IPS-18c (cell line): ENCODE measurements around the gene RGS19.

Experiments used
- H3K4me3 ChIP-seq: 2 replicates; pipeline ENCODE4 v1.7.0; 2013; ENCODE audit warnings: low read depth, mild to moderate bottlenecking, low read length, moderate library complexity; ENCODE audit not compliant: insufficient read depth
- H3K9me3 ChIP-seq: one replicate; pipeline ENCODE4 v1.6.1; 2013; ENCODE audit warnings: mild to moderate bottlenecking, low read length, moderate library complexity; ENCODE audit not compliant: control insufficient read depth, insufficient read depth

RGS19 gene

DNA sequence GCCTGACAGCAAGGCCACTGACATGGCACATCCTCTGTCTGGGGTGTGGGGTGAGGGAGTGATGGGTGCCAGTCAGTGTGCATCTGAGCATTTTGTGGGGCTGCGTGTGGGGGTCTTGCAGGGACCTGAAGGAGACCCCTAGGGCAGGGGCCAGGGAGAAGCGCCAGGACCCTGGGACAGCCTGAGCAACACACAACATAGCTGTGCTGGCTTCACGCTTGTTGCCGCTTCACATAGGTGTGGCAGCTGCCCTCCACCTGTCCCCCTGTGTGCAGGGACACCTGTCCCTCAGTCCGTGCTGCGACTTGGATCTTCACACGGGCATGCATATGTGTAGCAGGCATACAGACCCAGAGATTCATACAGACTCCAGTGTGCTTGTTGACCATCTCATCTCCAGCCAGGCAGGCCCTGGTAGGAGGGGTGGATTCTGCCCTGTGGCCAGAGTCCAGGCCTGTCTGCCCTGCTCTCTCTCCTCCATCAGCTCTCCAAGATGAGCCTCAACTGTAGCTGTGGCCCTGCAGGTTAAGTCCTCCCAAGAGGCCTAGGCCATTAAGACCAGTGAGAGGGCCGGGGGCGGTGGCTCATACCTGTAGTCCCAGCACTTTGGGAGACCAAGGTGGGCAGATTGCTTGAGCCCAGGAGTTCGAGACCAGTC, 31.2 kb upstream of the RGS19 start:
- Histone ChIP-seq H3K9me3 (no peaks in the 10 kb centered on the region), H3K4me3 (no peak overlapping the region)

DNA sequence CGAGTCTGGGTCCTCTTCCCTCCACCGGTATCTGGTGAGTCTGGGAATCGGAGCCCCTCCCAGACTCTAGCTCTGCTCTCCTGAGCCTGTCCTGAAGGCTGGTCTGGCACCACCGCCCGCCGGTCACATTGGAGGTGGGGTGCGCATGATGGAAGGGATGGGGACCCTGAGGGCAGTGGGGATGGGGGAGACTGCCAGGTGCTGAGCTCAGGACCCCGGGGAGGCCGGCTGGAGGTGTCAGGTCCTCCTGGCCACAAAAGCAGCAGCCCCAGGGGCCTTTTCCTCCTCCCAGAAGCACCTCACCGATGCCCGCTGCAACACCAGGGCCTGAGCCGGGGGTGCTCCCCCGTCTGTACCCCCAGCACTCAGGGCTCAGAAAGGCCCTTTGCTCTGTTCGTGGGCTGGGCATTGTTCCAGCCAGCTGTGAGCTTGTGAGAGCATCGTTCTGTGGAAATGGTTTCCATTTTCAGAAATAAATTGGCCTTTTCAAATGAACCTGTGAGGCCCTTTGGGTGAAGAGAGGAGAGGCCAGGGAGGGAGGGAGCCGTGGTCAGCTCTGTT, 30.6 kb upstream of the RGS19 start:
- no peak overlapping the region for H3K4me3 ChIP-seq
- no peaks in the 10 kb centered on the region for H3K9me3 ChIP-seq

- no peaks in the 10 kb centered on the region for H3K9me3 ChIP-seq
- no peak overlapping the region for H3K4me3 ChIP-seq
Measured at GRCh38 chr20:64108731-64109681, 29.7 kb upstream of the RGS19 start.

DNA sequence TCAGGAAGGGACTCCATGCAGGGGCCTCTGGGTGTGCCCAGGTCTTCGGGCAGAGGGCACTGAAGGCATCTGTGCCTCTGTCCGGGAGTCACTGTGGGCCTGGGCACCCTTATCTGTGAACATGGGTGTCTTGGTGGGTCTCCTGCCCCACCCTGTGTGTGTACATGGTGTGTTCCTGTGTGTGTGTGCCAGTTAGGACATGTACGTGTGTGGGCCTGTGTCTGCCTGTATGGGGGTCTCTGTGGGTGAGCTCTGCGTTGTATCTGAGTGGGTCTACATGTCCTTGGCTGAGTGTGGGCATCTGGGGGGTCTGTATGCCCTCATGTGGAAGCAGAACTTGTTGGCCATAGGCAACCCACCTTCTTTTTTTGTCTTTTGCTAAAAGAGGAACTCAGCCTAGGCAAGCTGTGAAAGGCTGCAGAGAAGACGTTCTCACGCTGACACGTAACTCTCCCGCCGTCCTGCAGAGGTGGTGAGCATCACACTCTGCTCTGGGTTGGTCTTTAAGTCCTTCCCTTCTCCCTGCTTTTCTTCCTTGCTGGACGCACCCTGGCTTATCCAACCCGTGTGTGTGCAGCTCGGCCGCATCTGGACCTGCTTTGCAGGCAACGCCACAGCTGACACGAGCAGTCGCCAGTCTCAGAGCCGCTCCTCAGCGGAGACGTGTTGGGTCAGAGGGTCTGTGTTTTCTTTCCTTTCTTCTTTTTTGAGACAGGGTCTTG, 28.6 kb upstream of the RGS19 start:
- Histone ChIP-seq H3K9me3 (no peaks in the 10 kb centered on the region), H3K4me3 (no peak overlapping the region)

DNA sequence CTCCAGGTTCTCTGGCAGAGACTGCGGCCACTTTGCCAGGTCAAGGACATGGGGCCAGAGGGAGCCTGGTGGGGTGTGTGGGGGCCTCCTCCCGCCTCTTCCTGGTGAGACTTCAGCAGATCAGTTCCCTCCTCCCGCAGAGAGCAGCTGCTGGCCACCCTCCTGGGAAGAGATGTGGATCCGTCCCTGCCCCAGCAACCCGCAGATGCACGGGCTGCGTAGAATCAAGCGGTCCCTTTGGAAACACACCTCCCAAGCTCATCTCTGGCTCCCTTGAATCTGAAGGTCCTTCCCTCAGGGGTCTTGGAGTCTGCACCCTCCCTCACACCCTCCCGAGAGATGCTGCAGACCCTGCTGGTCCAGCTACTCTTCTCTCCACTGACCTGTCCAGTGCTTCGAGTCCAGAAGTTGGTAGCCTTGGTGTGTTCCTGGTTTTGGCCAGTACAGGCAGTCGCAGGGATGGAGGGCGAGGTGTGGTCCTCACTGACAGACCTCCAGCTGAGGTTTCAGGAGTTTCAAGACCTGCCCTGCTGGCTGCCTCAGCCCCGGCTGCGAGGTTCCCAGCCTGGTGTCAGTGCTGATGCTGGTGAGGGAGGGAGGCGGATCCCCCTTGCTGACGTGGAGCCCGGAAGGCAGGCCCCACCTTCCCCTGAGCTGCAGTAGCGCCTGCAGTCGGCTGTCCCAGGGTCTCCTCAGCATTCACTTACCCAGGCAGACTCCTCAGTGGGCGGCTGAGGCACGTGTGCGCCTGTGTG, 27.8 kb upstream of the RGS19 start, which contains the start of gene NPBWR2:
Gene NPBWR2 (minus strand): TSS at position 585 of the 755 bp plus-strand sequence. CDS start 734 bp downstream, outside the sequence.
- no peak within 1 kb of the TSS for H3K4me3 ChIP-seq

DNA sequence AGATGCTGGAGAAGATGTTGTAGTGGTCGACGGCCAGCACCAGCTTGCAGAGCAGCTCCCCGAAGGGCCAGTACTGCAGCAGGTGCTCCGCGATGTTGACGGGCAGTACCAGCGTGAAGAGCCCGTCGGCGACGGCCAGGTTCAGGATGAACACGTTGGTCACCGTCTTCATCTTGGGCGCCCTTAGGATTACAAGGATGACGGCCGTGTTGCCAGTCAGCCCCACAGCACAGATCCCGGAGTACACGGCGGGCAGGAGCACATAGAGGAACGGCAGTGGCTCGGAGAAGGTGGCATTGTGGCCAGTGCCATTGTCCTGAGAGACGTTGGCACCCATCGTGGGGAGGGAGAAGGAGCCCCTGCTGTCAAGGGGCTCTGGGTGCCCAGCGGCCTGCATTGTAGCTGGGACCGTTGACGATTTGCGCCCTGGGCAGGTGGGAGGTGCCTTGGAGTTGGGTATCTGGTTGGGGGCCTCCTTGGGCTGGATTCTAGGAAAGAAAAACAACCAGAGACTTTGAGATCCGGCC, 27.2 kb upstream of the RGS19 start:
- Histone ChIP-seq H3K9me3 (no peaks in the 10 kb centered on the region), H3K4me3 (no peak overlapping the region)

More for the DNA sequence above, 27.8 kb upstream of the RGS19 start, which contains the start of gene NPBWR2:
- no peaks in the 10 kb centered on the region for H3K9me3 ChIP-seq

DNA sequence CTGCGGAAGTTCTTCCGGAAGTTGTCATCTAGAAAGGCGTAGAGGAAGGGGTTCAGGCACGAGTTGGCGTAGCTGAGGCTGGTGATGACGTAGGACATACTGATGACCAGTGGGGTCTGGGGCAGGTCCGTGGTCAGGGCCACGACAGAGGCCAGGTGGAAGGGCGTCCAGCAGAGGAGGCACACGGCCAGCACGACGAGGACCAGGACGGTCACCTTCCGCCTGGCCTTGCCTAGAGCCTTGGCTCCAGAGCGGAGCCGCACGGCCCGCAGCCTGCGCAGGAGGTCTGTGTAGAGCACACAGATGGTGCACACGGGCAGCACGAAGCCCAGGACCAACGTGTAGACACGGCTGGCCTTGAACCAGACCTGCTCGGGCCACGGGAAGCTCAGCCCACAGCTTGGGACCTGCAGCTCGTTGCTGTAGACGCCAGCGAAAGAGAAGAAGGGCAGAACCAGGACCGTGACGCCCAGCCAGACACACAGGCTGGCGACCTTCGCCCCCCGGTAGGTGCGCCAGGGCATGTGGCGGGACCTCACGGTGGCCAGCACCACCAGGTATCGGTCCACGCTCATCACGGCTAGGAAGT, 26.6 kb upstream of the RGS19 start:
- no peaks in the 10 kb centered on the region for H3K9me3 ChIP-seq
- H3K4me3 ChIP-seq = no peak overlapping the region

- no peak overlapping the region for H3K4me3 ChIP-seq
Measured at GRCh38 chr20:64104667-64105451, 25.5 kb upstream of the RGS19 start.

GRCh38 chr20:64103871-64104666, 24.8 kb upstream of the RGS19 start:
- no peak overlapping the region for H3K4me3 ChIP-seq
- no peaks in the 10 kb centered on the region for H3K9me3 ChIP-seq

More at GRCh38 chr20:64104667-64105451, 25.5 kb upstream of the RGS19 start:
- no peaks in the 10 kb centered on the region for H3K9me3 ChIP-seq

- peak overlapping the region; percentile 62 for H3K4me3 ChIP-seq
- H3K9me3 ChIP-seq = no peaks in the 10 kb centered on the region
Measured at GRCh38 chr20:64102647-64103354, 23.5 kb upstream of the RGS19 start.

- Histone ChIP-seq H3K4me3 (peak overlapping the region; percentile 62), H3K9me3 (no peaks in the 10 kb centered on the region)
Measured at GRCh38 chr20:64101731-64102621, 22.7 kb upstream of the RGS19 start.

DNA sequence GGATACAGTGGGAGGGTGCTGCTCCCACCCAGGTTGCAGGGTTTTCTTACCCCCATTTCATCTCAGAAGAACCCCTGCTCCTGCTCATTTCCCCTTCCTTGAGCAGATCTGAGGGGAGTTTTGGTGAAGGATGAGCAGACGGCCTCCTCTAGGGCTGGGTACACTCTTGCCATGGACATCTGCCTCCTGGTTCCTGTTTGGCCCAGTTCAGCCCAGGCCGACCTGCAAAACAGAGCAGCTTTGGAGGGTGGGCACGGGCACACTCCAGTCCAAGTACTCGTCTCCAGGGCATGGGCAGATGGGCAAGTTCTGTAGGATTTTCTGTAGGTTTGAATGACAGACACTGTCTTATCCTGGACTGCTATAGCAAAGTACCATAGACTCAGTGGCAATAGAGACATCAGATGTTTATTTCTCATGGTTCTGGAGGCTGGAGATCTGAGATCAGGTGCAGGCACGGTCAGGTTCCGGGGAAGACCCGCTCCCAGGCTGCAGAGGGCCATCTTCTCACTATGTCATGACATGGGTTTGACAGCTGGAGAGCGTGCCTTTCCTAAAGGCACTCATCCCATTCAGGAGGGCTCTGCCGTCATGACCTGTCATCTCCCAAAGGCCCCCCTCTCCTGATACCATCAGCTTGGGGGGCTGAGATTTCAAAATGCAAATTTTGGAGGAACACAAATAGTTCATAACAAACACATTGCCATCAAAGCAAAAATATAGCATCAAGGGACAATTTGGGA, 21.8 kb upstream of the RGS19 start:
- H3K9me3 ChIP-seq = no peaks in the 10 kb centered on the region
- H3K4me3 ChIP-seq = no peak overlapping the region

- Histone ChIP-seq H3K9me3 (no peaks in the 10 kb centered on the region), H3K4me3 (no peak overlapping the region)
Measured at GRCh38 chr20:64100566-64100888, 21.2 kb upstream of the RGS19 start.
